Trophoblast cell (in vitro differentiated cells and primary cell): Measurements from ENCODE around the gene NKG7.

Source experiments
- DNase-seq, 2 donors: peaks; one replicate each; pipeline ENCODE4 v3.0.0-alpha.2; 2016
- H2AFZ ChIP-seq: 2 replicates; pipeline ENCODE4 v1.6.1; 2013; ENCODE audit warnings: low read length, moderate library complexity, mild to moderate bottlenecking; ENCODE audit not compliant: insufficient read depth, poor library complexity
- H2AK5ac ChIP-seq: 2 replicates; pipeline ENCODE4 v1.6.1; 2013; ENCODE audit warnings: mild to moderate bottlenecking, low read length
- H2BK120ac ChIP-seq: 2 replicates; pipeline ENCODE4 v1.6.1; 2013; ENCODE audit warnings: low read length, mild to moderate bottlenecking, moderate library complexity; ENCODE audit not compliant: insufficient read depth, poor library complexity
- H2BK12ac ChIP-seq: 2 replicates; pipeline ENCODE4 v1.6.1; 2013; ENCODE audit warnings: mild to moderate bottlenecking, low read length, moderate library complexity
- H2BK5ac ChIP-seq: 2 replicates; pipeline ENCODE4 v1.6.1; 2013; ENCODE audit warnings: low read length, low read depth, moderate library complexity, mild to moderate bottlenecking; ENCODE audit not compliant: poor library complexity
- H3K14ac ChIP-seq: 2 replicates; pipeline ENCODE4 v1.6.1; 2013; ENCODE audit warnings: mild to moderate bottlenecking, low read length
- H3K18ac ChIP-seq: 2 replicates; pipeline ENCODE4 v1.6.1; 2013; ENCODE audit warnings: mild to moderate bottlenecking, low read length
- H3K23ac ChIP-seq: 2 replicates; pipeline ENCODE4 v1.6.1; 2013; ENCODE audit warnings: low read length
- H3K27ac ChIP-seq: 2 replicates; pipeline ENCODE4 v1.5.1; 2013; ENCODE audit warnings: low read depth, mild to moderate bottlenecking, inconsistent platforms, low read length, moderate library complexity
- H3K27me3 ChIP-seq: 2 replicates; pipeline ENCODE4 v1.6.1; 2013; ENCODE audit warnings: inconsistent platforms, mild to moderate bottlenecking, low read length, moderate library complexity; ENCODE audit not compliant: insufficient read depth
- H3K36me3 ChIP-seq, 2 experiments: 1 replicate in 1 of 2; 2 replicates in 1 of 2; pipeline ENCODE4 v1.6.1; 2013; ENCODE audit warnings: low read length in 2 of 2, mild to moderate bottlenecking in 2 of 2, moderate library complexity in 1 of 2; ENCODE audit not compliant: insufficient read depth in 2 of 2, control insufficient read depth in 1 of 2
- H3K4ac ChIP-seq: 2 replicates; pipeline ENCODE4 v1.6.1; 2013; ENCODE audit warnings: low read depth, mild to moderate bottlenecking, low read length, moderate library complexity
- H3K4me1 ChIP-seq, 2 experiments: 1 replicate in 1 of 2; 2 replicates in 1 of 2; pipeline ENCODE4 v1.6.1; 2013; ENCODE audit warnings: low read length in 2 of 2, mild to moderate bottlenecking in 2 of 2, moderate library complexity in 1 of 2; ENCODE audit not compliant: insufficient read depth in 2 of 2, control insufficient read depth in 1 of 2
- H3K4me2 ChIP-seq: 2 replicates; pipeline ENCODE4 v1.6.1; 2013; ENCODE audit warnings: inconsistent platforms, mild to moderate bottlenecking, low read length, moderate library complexity
- H3K4me3 ChIP-seq: 2 replicates; pipeline ENCODE4 v1.5.1; 2013; ENCODE audit warnings: mild to moderate bottlenecking, low read depth, low read length, inconsistent platforms
- H3K79me1 ChIP-seq: one replicate; pipeline ENCODE4 v1.6.1; 2013; ENCODE audit warnings: low read length
- H3K79me2 ChIP-seq: 2 replicates; pipeline ENCODE4 v1.6.1; 2013; ENCODE audit warnings: low read length, mild to moderate bottlenecking; ENCODE audit not compliant: control insufficient read depth, insufficient read depth, poor library complexity
- H3K9ac ChIP-seq: 2 replicates; pipeline ENCODE4 v1.6.1; 2013; ENCODE audit warnings: mild to moderate bottlenecking, low read length
- H3K9me3 ChIP-seq: 2 replicates; pipeline ENCODE4 v1.6.1; 2013; ENCODE audit warnings: low read depth, mild to moderate bottlenecking, control low read depth, inconsistent platforms, low read length; ENCODE audit not compliant: insufficient read depth
- H4K12ac ChIP-seq: 2 replicates; pipeline ENCODE4 v1.6.1; 2013; ENCODE audit warnings: low read depth, mild to moderate bottlenecking, low read length, moderate library complexity
- H4K8ac ChIP-seq: 2 replicates; pipeline ENCODE4 v1.6.1; 2013; ENCODE audit warnings: low read depth, mild to moderate bottlenecking, low read length, moderate library complexity
- H4K91ac ChIP-seq: one replicate; pipeline ENCODE4 v1.6.1; 2013; ENCODE audit warnings: low read depth, mild to moderate bottlenecking, low read length, moderate library complexity
- WGBS: extraction: QIAGEN DNeasy Blood & Tissue Kit; methylation state at CpG from one replicate; pipeline ENCODE4 v1.1.7; 2013; ENCODE audit warnings: missing lambda C conversion rate; ENCODE audit not compliant: insufficient read length, insufficient coverage; ENCODE audit errors: extremely low coverage; 5-methylcytosine and 5-hydroxymethylcytosine counted together

NKG7 gene

GRCh38 chr19:51396175-51396574 lies 23.7 kb upstream of the NKG7 start:
- Histone ChIP-seq H3K4ac (no peak overlapping the region), H3K4me3 (no peak overlapping the region), H2BK120ac (no peak overlapping the region), H3K9ac (no peak overlapping the region), H2BK5ac (no peak overlapping the region), H2AFZ (no peak overlapping the region), H3K27me3 (no peaks in the 10 kb centered on the region), H3K4me2 (no peak overlapping the region), H2BK12ac (no peak overlapping the region), H3K9me3 (peaks cover 4% of the 10 kb centered on the region), H4K12ac (no peak overlapping the region), H4K8ac (no peak overlapping the region), H3K36me3 (no peaks in the 10 kb centered on the region), H3K27ac (no peak overlapping the region), H3K23ac (no peak overlapping the region), H3K4me1 (peaks cover 3 to 8% of the 10 kb centered on the region in 2 experiments), H3K79me1 (peaks cover 4% of the 10 kb centered on the region), H2AK5ac (no peak overlapping the region), H3K14ac (no peak overlapping the region), H4K91ac (no peak overlapping the region), H3K18ac (no peak overlapping the region), H3K79me2 (no peaks in the 10 kb centered on the region)
- no peak for DNase-seq
- WGBS = no CpG with 5 or more reads among the region's 2 CpGs

- no peak overlapping the region for H2BK12ac ChIP-seq
- H3K23ac ChIP-seq = no peak overlapping the region
- H3K4me2 ChIP-seq = peak overlapping the region; percentile 71
- peak overlapping the region; percentile 29 for H2BK120ac ChIP-seq
- no peaks in the 10 kb centered on the region for H3K79me2 ChIP-seq
- no peaks in the 10 kb centered on the region for H3K27me3 ChIP-seq
- peak overlapping the region; percentile 88 for H2AFZ ChIP-seq
- H3K4ac ChIP-seq = no peak overlapping the region
- H3K4me1 ChIP-seq = peaks cover 3 to 8% of the 10 kb centered on the region in 2 experiments
- peak overlapping the region; percentile 51 for H3K4me3 ChIP-seq
- no CpG with 5 or more reads among the region's 45 CpGs for WGBS
- H3K36me3 ChIP-seq = no peaks in the 10 kb centered on the region
- peak overlapping the region; percentile 77 for H4K91ac ChIP-seq
- no peak overlapping the region for H2BK5ac ChIP-seq
- no peak overlapping the region for H3K18ac ChIP-seq
- no peak overlapping the region for H3K27ac ChIP-seq
- DNase-seq = peak; percentile 89 to 97
- no peak overlapping the region for H2AK5ac ChIP-seq
- peak overlapping the region; percentile 20 for H4K12ac ChIP-seq
- peak overlapping the region; percentile 94 for H4K8ac ChIP-seq
- H3K79me1 ChIP-seq = peaks cover 4% of the 10 kb centered on the region
- H3K9me3 ChIP-seq = no peaks in the 10 kb centered on the region
- H3K14ac ChIP-seq = no peak overlapping the region
- peak overlapping the region; percentile 31 for H3K9ac ChIP-seq
Measured at GRCh38 chr19:51394050-51394836, 21.8 kb upstream of the NKG7 start.

- no peak overlapping the region for H2AFZ ChIP-seq
- no peak overlapping the region for H3K4me3 ChIP-seq
- no peak overlapping the region for H2BK120ac ChIP-seq
- H3K4me2 ChIP-seq = no peak overlapping the region
- no peak overlapping the region for H2AK5ac ChIP-seq
- peaks cover 3 to 8% of the 10 kb centered on the region in 2 experiments for H3K4me1 ChIP-seq
- H3K36me3 ChIP-seq = no peaks in the 10 kb centered on the region
- H3K18ac ChIP-seq = no peak overlapping the region
- H3K9me3 ChIP-seq = no peaks in the 10 kb centered on the region
- H3K79me2 ChIP-seq = no peaks in the 10 kb centered on the region
- peak in 1 of 2 donors; percentile 3 for DNase-seq
- no peak overlapping the region for H3K27ac ChIP-seq
- H3K14ac ChIP-seq = no peak overlapping the region
- no peak overlapping the region for H4K91ac ChIP-seq
- H3K79me1 ChIP-seq = peaks cover 4% of the 10 kb centered on the region
- H4K8ac ChIP-seq = no peak overlapping the region
- H3K9ac ChIP-seq = no peak overlapping the region
- H3K23ac ChIP-seq = no peak overlapping the region
- WGBS = no CpG with 5 or more reads among the region's 1 CpG
- no peak overlapping the region for H2BK12ac ChIP-seq
- no peak overlapping the region for H2BK5ac ChIP-seq
- no peak overlapping the region for H4K12ac ChIP-seq
- H3K27me3 ChIP-seq = no peaks in the 10 kb centered on the region
- H3K4ac ChIP-seq = no peak overlapping the region
Measured at GRCh38 chr19:51392701-51393100, 20.2 kb upstream of the NKG7 start.

GRCh38 chr19:51391073-51391611 lies 18.7 kb upstream of the NKG7 start:
- Histone ChIP-seq H3K9ac (no peak overlapping the region), H3K4me1 (peaks cover 3 to 8% of the 10 kb centered on the region in 2 experiments), H3K36me3 (no peaks in the 10 kb centered on the region), H4K91ac (no peak overlapping the region), H3K27ac (no peak overlapping the region), H3K14ac (no peak overlapping the region), H3K27me3 (no peaks in the 10 kb centered on the region), H2BK120ac (no peak overlapping the region), H3K4me2 (no peak overlapping the region), H3K79me1 (peaks cover 4% of the 10 kb centered on the region), H3K79me2 (no peaks in the 10 kb centered on the region), H2AFZ (no peak overlapping the region), H3K4ac (no peak overlapping the region), H4K8ac (no peak overlapping the region), H2AK5ac (no peak overlapping the region), H2BK12ac (no peak overlapping the region), H4K12ac (no peak overlapping the region), H3K23ac (no peak overlapping the region), H3K9me3 (no peaks in the 10 kb centered on the region), H3K4me3 (no peak overlapping the region), H3K18ac (no peak overlapping the region), H2BK5ac (no peak overlapping the region)
- no peak for DNase-seq
- no CpG with 5 or more reads among the region's 8 CpGs for WGBS
